H9 (cell line): ENCODE results near the gene CASK. TPM values are rescaled to one million over a fixed set of nuclear protein-coding genes. Genes with fewer than 3 reads are reported as not detected.

Experiments
- DNase-seq: peaks from one replicate; pipeline ENCODE4 v3.0.0-alpha.2; 2017
- H2AFZ ChIP-seq: one replicate; pipeline ENCODE4 v1.6.1; 2013; ENCODE audit warnings: mild to moderate bottlenecking, low read length, control low read depth, moderate library complexity
- H2AK5ac ChIP-seq: 2 replicates; pipeline ENCODE4 v1.6.1; 2013; ENCODE audit warnings: low read length, control low read depth, mixed read lengths; ENCODE audit not compliant: insufficient read length
- H2BK120ac ChIP-seq: one replicate; pipeline ENCODE4 v1.6.1; 2013; ENCODE audit warnings: low read depth, mild to moderate bottlenecking, low read length, control low read depth, inconsistent platforms; ENCODE audit not compliant: poor library complexity, severe bottlenecking
- H2BK12ac ChIP-seq: 2 replicates; pipeline ENCODE4 v1.6.1; 2013; ENCODE audit warnings: low read length, control low read depth, mixed read lengths, low read depth; ENCODE audit not compliant: insufficient read length
- H2BK15ac ChIP-seq: 2 replicates; pipeline ENCODE4 v1.6.1; 2013; ENCODE audit warnings: low read depth, low read length, control low read depth
- H2BK20ac ChIP-seq: one replicate; pipeline ENCODE4 v1.6.1; 2013; ENCODE audit warnings: low read depth, mild to moderate bottlenecking, low read length, control low read depth, inconsistent platforms; ENCODE audit not compliant: poor library complexity, severe bottlenecking
- H2BK5ac ChIP-seq: 2 replicates; pipeline ENCODE4 v1.6.1; 2013; ENCODE audit warnings: low read length, control low read depth, mixed read lengths; ENCODE audit not compliant: insufficient read length
- H3K14ac ChIP-seq: 2 replicates; pipeline ENCODE4 v1.6.1; 2013; ENCODE audit warnings: low read length, control low read depth; ENCODE audit not compliant: insufficient read depth
- H3K18ac ChIP-seq: 2 replicates; pipeline ENCODE4 v1.6.1; 2013; ENCODE audit warnings: low read depth, mild to moderate bottlenecking, mixed read lengths, low read length, control low read depth; ENCODE audit not compliant: insufficient read length
- H3K23ac ChIP-seq: 2 replicates; pipeline ENCODE4 v1.6.1; 2013; ENCODE audit warnings: low read length, control low read depth, mixed read lengths, low read depth; ENCODE audit not compliant: insufficient read length
- H3K23me2 ChIP-seq: 2 replicates; pipeline ENCODE4 v1.6.1; 2013; ENCODE audit warnings: low read depth, mild to moderate bottlenecking, mixed read lengths, low read length, control low read depth; ENCODE audit not compliant: insufficient read length, poor library complexity, severe bottlenecking
- H3K27ac ChIP-seq: 2 replicates; pipeline ENCODE4 v1.5.1; 2013; ENCODE audit warnings: low read length, control low read depth, mixed read lengths, low read depth; ENCODE audit not compliant: insufficient read length
- H3K27me3 ChIP-seq: 2 replicates; pipeline ENCODE4 v1.6.1; 2013; ENCODE audit warnings: low read length, control low read depth, inconsistent platforms; ENCODE audit not compliant: insufficient read depth
- H3K4ac ChIP-seq: 2 replicates; pipeline ENCODE4 v1.6.1; 2013; ENCODE audit warnings: low read depth, mild to moderate bottlenecking, control low read depth, inconsistent platforms, low read length, moderate library complexity
- H3K4me1 ChIP-seq: 2 replicates; pipeline ENCODE4 v1.6.1; 2013; ENCODE audit warnings: low read length, control low read depth, inconsistent platforms; ENCODE audit not compliant: insufficient read depth
- H3K4me2 ChIP-seq: 2 replicates; pipeline ENCODE4 v1.6.1; 2013; ENCODE audit warnings: low read length, control low read depth, mixed read lengths; ENCODE audit not compliant: insufficient read length, insufficient read depth
- H3K56ac ChIP-seq: 2 replicates; pipeline ENCODE4 v1.6.1; 2013; ENCODE audit warnings: low read depth, mild to moderate bottlenecking, mixed read lengths, low read length, control low read depth; ENCODE audit not compliant: insufficient read length
- H3K79me1 ChIP-seq: 2 replicates; pipeline ENCODE4 v1.6.1; 2013; ENCODE audit warnings: low read depth, mild to moderate bottlenecking, moderate library complexity, low read length, control low read depth, inconsistent platforms; ENCODE audit not compliant: insufficient read depth, poor library complexity, severe bottlenecking
- H3K79me2 ChIP-seq: 2 replicates; pipeline ENCODE4 v1.6.1; 2013; ENCODE audit warnings: low read length, control low read depth, inconsistent platforms; ENCODE audit not compliant: insufficient read depth
- H3K9ac ChIP-seq: 2 replicates; pipeline ENCODE4 v1.6.1; 2013; ENCODE audit warnings: low read length, control low read depth, mixed read lengths; ENCODE audit not compliant: insufficient read length; ENCODE audit errors: extremely low read depth
- H3K9me3 ChIP-seq: one replicate; pipeline ENCODE4 v1.6.1; 2013; ENCODE audit warnings: low read depth, low read length, inconsistent platforms; ENCODE audit not compliant: control insufficient read depth
- H3T11ph ChIP-seq: one replicate; pipeline ENCODE4 v1.6.1; 2013; ENCODE audit warnings: mild to moderate bottlenecking, low read length, control low read depth, inconsistent platforms
- H4K20me1 ChIP-seq: one replicate; pipeline ENCODE4 v1.6.1; 2013; ENCODE audit not compliant: control insufficient read depth, insufficient read length, insufficient read depth
- H4K5ac ChIP-seq: 2 replicates; pipeline ENCODE4 v1.6.1; 2013; ENCODE audit warnings: low read depth, mild to moderate bottlenecking, mixed read lengths, low read length, control low read depth; ENCODE audit not compliant: insufficient read length
- H4K8ac ChIP-seq: replicated peaks from 2 replicates; pipeline ENCODE4 v1.6.1; 2013; ENCODE audit warnings: low read length, control low read depth, mixed read lengths, low read depth; ENCODE audit not compliant: insufficient read length
- H4K91ac ChIP-seq: 2 replicates; pipeline ENCODE4 v1.6.1; 2013; ENCODE audit warnings: low read depth, mild to moderate bottlenecking, moderate library complexity, mixed read lengths, low read length, control low read depth; ENCODE audit not compliant: insufficient read length
- H3K27ac Mint-ChIP-seq, 3 experiments: 2 replicates in 2 of 3; 3 replicates in 1 of 3; pipeline ENCODE4 v1.8.0; 2020 to 2021; ENCODE audit warnings: mixed read lengths in 3 of 3, mild to moderate bottlenecking in 1 of 3, moderate library complexity in 1 of 3
- H3K27me3 Mint-ChIP-seq: 2 replicates; pipeline ENCODE4 v1.8.0; 2021; ENCODE audit warnings: low read depth, mild to moderate bottlenecking, moderate library complexity, mixed read lengths
- H3K36me3 Mint-ChIP-seq, 3 experiments: 2 replicates in 2 of 3; 3 replicates in 1 of 3; pipeline ENCODE4 v1.8.0; 2020 to 2021; ENCODE audit warnings: low read depth in 3 of 3, mixed read lengths in 3 of 3; ENCODE audit not compliant: insufficient read depth in 1 of 3
- H3K4me1 Mint-ChIP-seq, 2 experiments: 2 replicates each; pipeline ENCODE4 v1.8.0; 2020; ENCODE audit warnings: mixed read lengths in 2 of 2
- H3K4me3 Mint-ChIP-seq, 2 experiments: 2 replicates in 1 of 2; 3 replicates in 1 of 2; pipeline ENCODE4 v1.8.0; 2020 to 2021; ENCODE audit warnings: mild to moderate bottlenecking in 2 of 2, mixed read lengths in 2 of 2, moderate library complexity in 1 of 2
- H3K9me3 Mint-ChIP-seq, 2 experiments: 2 replicates in 1 of 2; 3 replicates in 1 of 2; pipeline ENCODE4 v1.8.0; 2020; ENCODE audit warnings: mild to moderate bottlenecking in 2 of 2, mixed read lengths in 2 of 2, moderate library complexity in 1 of 2
- WGBS: extraction: QIAGEN DNeasy Blood & Tissue Kit; methylation state at CpG from one replicate; pipeline ENCODE4 v1.1.7; 2013; ENCODE audit warnings: missing lambda C conversion rate, low lambda C conversion rate, mixed read lengths; ENCODE audit not compliant: insufficient read length; ENCODE audit errors: extremely low coverage; 5-methylcytosine and 5-hydroxymethylcytosine counted together
- total RNA-seq: library from RNA; stranded (reverse); gene quantifications from 2 replicates; pipeline ENCODE4 v1.2.1, GENCODE V29; 2021
- TF ChIP-seq, protein P1 (sequence below): fragments of 200-600 bp; sonication (generic); conservative IDR thresholded peaks from 3 replicates; pipeline ENCODE4 v1.8.0; 2021; ENCODE audit warnings: antibody characterized with exemption, mild to moderate bottlenecking

The CASK gene
- total RNA-seq, 1 experiment from 2014 or later = 44.1 TPM

DNA sequence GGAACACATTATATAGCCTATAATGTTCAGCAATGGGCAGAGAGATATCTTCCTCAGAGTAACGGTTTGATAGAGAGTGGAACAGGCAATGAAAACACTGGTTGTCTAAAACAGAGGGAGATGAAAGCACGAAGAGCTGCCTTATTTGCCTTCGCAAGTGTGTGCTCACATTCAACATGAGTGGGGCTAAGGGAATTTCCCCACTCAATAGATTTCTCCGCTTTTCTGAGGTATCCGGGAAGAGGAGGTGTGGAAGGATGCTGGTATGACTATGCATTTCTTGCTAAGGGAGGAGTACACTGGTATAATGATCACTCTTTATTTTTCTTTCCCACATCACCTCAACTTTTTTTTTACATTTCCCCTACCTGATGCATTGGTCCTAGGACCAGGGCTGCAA lies 207.1 kb downstream of the CASK start:
- Mint-ChIP-seq H3K4me3 (no peak overlapping the region), H3K36me3 (peaks cover 26 to 34% (median 30%) of the 10 kb centered on the region in 3 experiments), H3K27ac (no peak overlapping the region), H3K4me1 (peaks cover 28 to 36% of the 10 kb centered on the region in 2 experiments), H3K27me3 (no peaks in the 10 kb centered on the region; the same call in 1 of the 2 replicates), H3K9me3 (peaks cover 72 to 74% of the 10 kb centered on the region in 2 experiments)
- Histone ChIP-seq H2BK5ac (no peak overlapping the region), H3K4me2 (no peak overlapping the region), H4K20me1 (no peaks in the 10 kb centered on the region), H3T11ph (no peak overlapping the region), H3K27ac (no peak overlapping the region), H4K5ac (no peak overlapping the region), H3K56ac (no peak overlapping the region), H2BK15ac (no peak overlapping the region), H4K8ac (no peak overlapping the region), H3K79me1 (no peaks in the 10 kb centered on the region), H3K23ac (no peak overlapping the region), H2BK20ac (no peak overlapping the region), H2AFZ (no peak overlapping the region), H2BK120ac (no peak overlapping the region), H3K18ac (no peak overlapping the region), H3K23me2 (no peaks in the 10 kb centered on the region), H2AK5ac (no peak overlapping the region), H3K14ac (no peak overlapping the region), H3K4me1 (peaks cover 8% of the 10 kb centered on the region; the same call in 1 of the 2 replicates), H3K9me3 (peaks cover 10% of the 10 kb centered on the region), H4K91ac (no peak overlapping the region), H3K9ac (no peak overlapping the region), H3K4ac (no peak overlapping the region), H2BK12ac (no peak overlapping the region), H3K79me2 (no peaks in the 10 kb centered on the region), H3K27me3 (no peaks in the 10 kb centered on the region)
- WGBS = no CpG with 5 or more reads among the region's 5 CpGs
- TF ChIP-seq, protein P1, sequence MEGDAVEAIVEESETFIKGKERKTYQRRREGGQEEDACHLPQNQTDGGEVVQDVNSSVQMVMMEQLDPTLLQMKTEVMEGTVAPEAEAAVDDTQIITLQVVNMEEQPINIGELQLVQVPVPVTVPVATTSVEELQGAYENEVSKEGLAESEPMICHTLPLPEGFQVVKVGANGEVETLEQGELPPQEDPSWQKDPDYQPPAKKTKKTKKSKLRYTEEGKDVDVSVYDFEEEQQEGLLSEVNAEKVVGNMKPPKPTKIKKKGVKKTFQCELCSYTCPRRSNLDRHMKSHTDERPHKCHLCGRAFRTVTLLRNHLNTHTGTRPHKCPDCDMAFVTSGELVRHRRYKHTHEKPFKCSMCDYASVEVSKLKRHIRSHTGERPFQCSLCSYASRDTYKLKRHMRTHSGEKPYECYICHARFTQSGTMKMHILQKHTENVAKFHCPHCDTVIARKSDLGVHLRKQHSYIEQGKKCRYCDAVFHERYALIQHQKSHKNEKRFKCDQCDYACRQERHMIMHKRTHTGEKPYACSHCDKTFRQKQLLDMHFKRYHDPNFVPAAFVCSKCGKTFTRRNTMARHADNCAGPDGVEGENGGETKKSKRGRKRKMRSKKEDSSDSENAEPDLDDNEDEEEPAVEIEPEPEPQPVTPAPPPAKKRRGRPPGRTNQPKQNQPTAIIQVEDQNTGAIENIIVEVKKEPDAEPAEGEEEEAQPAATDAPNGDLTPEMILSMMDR = no peak
- no peak for DNase-seq
